Measurements from ENCODE around the gene PBLD. TPM values are rescaled to one million over a fixed set of nuclear protein-coding genes. Genes with fewer than 3 reads are reported as not detected.

Gene PBLD
- total and polyA plus RNA-seq, 9 of the 15 experiments (the other 6 are each of a cell fraction or from before 2014, with no cell fraction given), result 1.2 to 4.3 (median 2.5) TPM

DNA sequence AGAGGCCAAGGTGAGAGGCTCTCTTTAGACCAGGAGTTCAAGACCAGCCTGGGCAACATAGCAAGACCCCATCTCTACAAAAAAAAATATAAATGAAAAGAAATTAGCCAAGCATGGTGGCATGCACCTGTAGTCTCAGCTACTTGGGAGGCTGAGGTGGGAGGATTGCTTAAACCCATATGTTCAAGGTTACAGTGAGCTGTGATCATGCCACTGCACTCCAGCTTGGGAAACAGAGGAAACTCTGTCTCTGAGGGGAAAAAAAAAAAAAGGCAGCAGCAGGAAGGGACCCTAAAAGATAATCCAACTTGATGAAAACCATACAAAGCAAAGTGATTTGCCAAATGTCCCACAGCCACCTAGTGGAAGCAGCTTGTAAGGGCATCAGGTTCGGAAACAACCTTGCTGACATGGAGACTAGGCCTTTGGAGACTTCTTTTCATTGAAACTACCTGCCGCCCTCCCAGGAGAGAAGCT is 15.6 kb upstream of the PBLD start (continued):
- TF ChIP-seq E2F3 (CRISPR knock-in tag; IDR thresholded peaks at IDR 0.05), result no peak
- 0 out of 2 replicates have a peak, but pooled peaks have one; percentile 15 for TF ChIP-seq CBX5 (IDR thresholded peaks at IDR 0.05; ENCODE audit: borderline replicate concordance, low read depth)
- no peak for TF ChIP-seq PCBP1 (IDR thresholded peaks at IDR 0.05; ENCODE audit: low read depth, low read length, poor library complexity, severe bottlenecking)
- TF ChIP-seq PHF20 (IDR thresholded peaks at IDR 0.05; ENCODE audit: partially characterized antibody), result no peak
- no peak for TF ChIP-seq NFIC (IDR thresholded peaks at IDR 0.05)
- TF ChIP-seq POLR2AphosphoS5 (IDR thresholded peaks at IDR 0.05; ENCODE audit: control insufficient read depth, insufficient read depth, low read depth, low read length), result no peak
- TF ChIP-seq FOXA3 (CRISPR knock-in tag; conservative IDR thresholded peaks at IDR 0.05 in 1 of 2, IDR thresholded peaks at IDR 0.05 in 1 of 2), result 0 out of 4 replicates have a peak, but pooled peaks of 1 of the 2 experiments have one; percentile 32
- TF ChIP-seq SIX5 (IDR thresholded peaks at IDR 0.05; ENCODE audit: borderline replicate concordance in 1 of 2, insufficient read depth in 1 of 2, low read depth in 1 of 2, low read length in 2 of 2), result no peak
- TF ChIP-seq ZNF830 (CRISPR knock-in tag; IDR thresholded peaks at IDR 0.05), result no peak
- TF ChIP-seq, protein P1, sequence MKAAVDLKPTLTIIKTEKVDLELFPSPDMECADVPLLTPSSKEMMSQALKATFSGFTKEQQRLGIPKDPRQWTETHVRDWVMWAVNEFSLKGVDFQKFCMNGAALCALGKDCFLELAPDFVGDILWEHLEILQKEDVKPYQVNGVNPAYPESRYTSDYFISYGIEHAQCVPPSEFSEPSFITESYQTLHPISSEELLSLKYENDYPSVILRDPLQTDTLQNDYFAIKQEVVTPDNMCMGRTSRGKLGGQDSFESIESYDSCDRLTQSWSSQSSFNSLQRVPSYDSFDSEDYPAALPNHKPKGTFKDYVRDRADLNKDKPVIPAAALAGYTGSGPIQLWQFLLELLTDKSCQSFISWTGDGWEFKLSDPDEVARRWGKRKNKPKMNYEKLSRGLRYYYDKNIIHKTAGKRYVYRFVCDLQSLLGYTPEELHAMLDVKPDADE (conservative IDR thresholded peaks at IDR 0.05; ENCODE audit: control insufficient read depth, low read depth, low read length), result no peak
- peak; percentile 59; the same call in 1 of the 2 replicates for TF ChIP-seq ZNF121 (CRISPR knock-in tag; conservative IDR thresholded peaks at IDR 0.05)
- TF ChIP-seq, protein P2, sequence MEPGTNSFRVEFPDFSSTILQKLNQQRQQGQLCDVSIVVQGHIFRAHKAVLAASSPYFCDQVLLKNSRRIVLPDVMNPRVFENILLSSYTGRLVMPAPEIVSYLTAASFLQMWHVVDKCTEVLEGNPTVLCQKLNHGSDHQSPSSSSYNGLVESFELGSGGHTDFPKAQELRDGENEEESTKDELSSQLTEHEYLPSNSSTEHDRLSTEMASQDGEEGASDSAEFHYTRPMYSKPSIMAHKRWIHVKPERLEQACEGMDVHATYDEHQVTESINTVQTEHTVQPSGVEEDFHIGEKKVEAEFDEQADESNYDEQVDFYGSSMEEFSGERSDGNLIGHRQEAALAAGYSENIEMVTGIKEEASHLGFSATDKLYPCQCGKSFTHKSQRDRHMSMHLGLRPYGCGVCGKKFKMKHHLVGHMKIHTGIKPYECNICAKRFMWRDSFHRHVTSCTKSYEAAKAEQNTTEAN (CRISPR knock-in tag; IDR thresholded peaks at IDR 0.05), result no peak
- peak; percentile 15; the same call in 1 of the 2 replicates for TF ChIP-seq REST (IDR thresholded peaks at IDR 0.05; ENCODE audit: borderline replicate concordance)
- TF ChIP-seq REST (CRISPR knock-in tag; IDR thresholded peaks at IDR 0.05; ENCODE audit: low read depth), result no peak
- TF ChIP-seq, protein P3, sequence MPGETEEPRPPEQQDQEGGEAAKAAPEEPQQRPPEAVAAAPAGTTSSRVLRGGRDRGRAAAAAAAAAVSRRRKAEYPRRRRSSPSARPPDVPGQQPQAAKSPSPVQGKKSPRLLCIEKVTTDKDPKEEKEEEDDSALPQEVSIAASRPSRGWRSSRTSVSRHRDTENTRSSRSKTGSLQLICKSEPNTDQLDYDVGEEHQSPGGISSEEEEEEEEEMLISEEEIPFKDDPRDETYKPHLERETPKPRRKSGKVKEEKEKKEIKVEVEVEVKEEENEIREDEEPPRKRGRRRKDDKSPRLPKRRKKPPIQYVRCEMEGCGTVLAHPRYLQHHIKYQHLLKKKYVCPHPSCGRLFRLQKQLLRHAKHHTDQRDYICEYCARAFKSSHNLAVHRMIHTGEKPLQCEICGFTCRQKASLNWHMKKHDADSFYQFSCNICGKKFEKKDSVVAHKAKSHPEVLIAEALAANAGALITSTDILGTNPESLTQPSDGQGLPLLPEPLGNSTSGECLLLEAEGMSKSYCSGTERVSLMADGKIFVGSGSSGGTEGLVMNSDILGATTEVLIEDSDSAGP (CRISPR knock-in tag; IDR thresholded peaks at IDR 0.05), result no peak
- TF ChIP-seq ILF3 (IDR thresholded peaks at IDR 0.05; ENCODE audit: borderline replicate concordance), result no peak
